Activated T-cell treated with anti-CD3 and anti-CD28 coated beads for 4 hours (primary cell): ENCODE data around the gene MRTFA.

ENCODE experiments used
- DNase-seq: peaks from one replicate; pipeline ENCODE4 v3.0.0-alpha.2; 2020

The MRTFA gene

GRCh38 chr22:40452730-40453487, 183.6 kb downstream of the MRTFA start:
- no peak for DNase-seq

DNA sequence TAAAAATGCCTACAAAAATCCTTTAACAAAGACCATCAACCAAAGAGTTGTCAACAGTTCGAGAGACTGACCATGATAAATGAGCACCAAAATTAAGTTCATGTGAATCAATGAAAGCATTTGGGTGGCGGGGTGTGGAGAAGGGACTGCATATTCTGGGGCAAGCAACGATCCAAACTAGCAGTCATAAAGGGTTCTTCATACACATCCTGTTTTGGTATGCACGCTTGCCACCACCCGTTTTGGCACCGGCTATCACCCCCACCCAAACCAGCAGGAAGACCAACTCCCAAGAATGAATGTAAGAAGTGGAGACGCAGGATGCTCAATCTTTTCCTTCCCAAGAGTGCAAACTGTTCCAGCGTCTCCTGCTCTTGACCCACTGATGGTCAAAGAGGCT, 185.3 kb downstream of the MRTFA start:
- DNase-seq, result no peak

- no peak for DNase-seq
These were observed 185.9 kb downstream of the MRTFA start for GRCh38 chr22:40450616-40451015.

DNA sequence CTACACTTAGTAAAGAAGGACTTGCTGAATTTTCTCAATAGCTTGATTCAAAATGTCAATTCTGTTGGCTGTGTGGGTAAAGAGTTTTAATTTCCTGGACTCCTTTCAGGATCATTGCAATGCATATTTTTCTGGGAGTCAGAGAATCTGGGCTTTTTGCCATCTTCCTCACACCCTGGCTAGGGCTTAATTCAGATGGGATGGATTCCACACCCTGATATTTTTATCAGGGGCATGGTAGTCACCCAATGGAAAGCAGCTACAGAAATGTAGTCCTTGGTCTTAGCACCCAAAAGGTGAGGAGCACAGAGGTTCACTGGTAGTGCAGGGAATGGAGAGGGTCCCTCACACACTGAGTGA, 186.9 kb downstream of the MRTFA start:
- no peak for DNase-seq

DNA sequence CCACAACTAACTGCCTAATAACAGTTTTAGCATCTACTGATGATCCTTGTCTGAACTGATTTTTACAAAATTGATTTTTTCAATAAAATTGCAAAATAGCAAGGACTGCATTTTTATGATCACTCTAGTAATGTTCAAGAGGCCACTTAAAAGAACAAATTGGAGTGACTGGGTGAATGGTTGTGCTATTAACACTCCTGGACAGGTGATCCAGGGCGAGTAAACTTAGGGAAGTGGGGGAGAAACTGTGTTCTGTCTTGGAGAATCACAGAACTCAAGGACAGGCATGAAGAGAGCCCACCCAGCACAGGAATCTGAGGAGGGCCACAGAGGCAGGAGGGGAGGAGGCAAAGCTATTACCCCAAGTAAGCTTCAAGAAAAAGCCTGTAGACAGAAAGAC, 190.3 kb downstream of the MRTFA start:
- DNase-seq, result no peak

DNA sequence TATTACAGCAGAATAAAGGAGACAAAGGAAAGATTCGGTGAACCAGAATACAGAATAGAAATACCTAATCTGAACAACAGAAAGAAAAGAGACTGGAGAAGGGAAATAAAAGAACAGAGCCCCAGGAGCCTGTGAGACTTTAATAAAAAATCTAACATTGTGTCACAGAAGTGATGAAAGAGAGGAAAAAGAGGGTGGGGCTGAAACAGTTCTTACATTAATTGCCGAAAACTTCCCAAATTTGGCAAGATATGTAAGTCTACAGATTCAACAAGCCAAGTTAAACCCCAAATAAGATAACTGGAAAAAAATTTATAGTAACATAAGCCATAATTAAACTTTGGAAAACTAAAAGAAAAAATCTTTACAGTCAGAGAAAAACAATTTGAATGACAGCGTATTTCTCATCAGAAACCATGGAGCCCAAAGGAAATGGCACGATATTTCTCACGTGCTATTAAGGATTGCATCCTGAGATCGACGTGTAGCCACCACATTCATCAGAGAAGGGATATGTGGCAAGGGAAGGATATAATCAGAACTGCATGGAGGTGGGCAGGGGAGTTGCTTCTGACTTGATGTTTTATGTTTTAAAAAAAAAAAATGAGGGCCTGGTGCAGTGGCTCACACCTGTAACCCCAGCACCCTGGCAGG, 192.2 kb downstream of the MRTFA start:
- no peak for DNase-seq

DNA sequence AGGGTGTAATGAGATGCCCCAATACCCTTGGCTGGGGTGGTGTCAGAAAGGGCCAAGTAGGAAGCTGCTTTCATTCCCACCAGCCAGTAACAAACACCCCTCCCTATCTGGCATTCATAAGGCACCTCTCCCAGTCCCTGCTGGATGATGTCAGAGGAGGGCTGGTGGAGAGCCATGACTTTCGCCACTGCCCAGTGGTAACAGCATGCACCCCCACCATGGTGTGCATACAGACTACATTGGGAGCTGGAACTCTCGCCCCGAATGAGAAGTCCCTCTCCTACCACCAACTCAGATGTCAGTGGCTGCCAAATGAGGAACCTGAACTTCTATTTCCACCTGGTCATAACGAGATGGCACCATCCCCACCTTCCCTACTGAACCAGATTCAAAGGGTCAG, 192.8 kb downstream of the MRTFA start:
- DNase-seq, result no peak

GRCh38 chr22:40441761-40442390, 194.6 kb downstream of the MRTFA start:
- no peak for DNase-seq

DNA sequence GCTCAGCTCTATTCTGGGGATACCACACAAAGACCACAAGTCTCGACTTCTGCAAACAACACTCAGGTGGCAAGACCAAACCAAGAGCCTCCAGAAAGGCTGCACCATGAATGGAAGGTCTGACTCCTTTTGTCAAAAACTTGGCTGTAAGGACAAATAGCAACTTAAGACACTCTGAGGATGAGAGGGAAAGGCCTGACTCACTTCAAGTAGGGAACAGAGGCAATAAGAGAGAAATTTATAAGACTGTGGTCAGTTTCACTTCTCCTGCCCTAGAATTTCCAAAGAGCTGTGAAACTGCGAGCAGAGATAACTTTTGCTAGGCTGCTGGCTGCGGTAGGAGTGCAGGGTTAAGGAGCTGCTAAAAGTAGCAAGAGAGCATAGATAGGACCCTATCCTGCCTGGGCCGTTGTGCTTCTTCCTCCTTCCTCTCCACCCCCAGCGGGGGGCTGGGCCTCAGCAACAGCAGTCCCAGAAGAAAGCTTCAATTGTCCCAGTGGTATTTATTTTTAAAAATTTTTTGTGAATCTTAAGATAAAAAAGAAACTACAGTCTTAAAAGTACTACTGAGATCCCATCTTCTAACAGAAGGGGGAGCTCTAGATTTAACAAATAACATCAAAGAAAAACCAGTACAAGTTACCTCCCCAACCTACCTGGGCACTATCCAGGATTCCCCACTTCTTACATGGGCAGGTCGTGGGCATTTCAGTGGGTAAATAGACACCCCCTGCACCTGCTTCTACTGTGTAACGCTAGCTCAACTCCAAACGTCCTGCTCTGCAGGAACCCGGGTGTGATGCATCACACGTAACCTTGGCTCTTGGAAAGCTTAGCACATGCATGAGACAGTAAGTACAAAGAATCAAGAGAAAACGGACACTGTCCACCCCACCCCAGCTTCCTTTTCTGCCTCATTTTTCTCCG, 199.8 kb downstream of the MRTFA start:
- no peak for DNase-seq

GRCh38 chr22:40434745-40435144, 201.8 kb downstream of the MRTFA start:
- no peak for DNase-seq

DNA sequence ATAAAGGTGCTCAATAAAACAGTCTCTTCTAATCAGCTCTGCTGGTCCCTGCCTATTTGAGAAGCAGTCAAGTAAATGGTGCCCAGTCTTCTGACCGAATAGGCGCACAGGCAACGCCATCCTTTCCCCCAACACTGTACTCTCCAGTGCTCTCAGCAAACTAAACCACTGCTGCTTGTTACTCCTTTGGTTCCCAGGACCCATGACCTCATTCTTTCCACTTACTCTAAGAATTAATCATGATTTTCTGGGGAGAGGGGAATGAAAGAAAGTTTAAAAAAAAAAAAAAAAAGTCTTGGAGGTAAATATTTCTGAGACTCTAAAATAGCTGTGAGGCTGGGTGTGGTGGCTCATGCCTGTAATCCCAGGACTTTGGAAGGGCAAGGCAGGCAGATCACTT, 202.4 kb downstream of the MRTFA start:
- DNase-seq, result no peak

GRCh38 chr22:40433416-40434090, 203.0 kb downstream of the MRTFA start:
- DNase-seq, result no peak

GRCh38 chr22:40432625-40433024, 203.9 kb downstream of the MRTFA start:
- no peak for DNase-seq

GRCh38 chr22:40432157-40432556, 204.4 kb downstream of the MRTFA start:
- no peak for DNase-seq

DNA sequence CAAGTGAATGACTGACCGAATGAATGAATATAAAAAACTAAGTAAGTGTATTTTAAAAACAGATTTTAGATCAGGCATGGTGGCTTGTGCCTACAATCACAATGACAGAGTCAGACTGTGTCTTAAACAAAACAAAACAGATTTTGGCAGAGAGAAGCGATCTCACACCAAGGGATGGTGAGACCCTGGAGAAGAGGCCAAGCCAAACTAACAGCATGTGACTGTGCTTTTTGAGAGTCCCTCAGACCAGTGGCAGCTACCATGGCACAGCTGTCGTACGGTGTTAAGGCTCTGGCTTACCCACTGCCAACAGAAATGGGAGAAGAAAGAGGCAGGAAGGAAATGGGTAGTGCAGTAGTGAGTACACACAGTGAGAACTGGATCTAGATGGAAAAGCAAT, 205.5 kb downstream of the MRTFA start:
- DNase-seq, result no peak

- DNase-seq, result no peak
These were observed 207.0 kb downstream of the MRTFA start for GRCh38 chr22:40429481-40429880.

DNA sequence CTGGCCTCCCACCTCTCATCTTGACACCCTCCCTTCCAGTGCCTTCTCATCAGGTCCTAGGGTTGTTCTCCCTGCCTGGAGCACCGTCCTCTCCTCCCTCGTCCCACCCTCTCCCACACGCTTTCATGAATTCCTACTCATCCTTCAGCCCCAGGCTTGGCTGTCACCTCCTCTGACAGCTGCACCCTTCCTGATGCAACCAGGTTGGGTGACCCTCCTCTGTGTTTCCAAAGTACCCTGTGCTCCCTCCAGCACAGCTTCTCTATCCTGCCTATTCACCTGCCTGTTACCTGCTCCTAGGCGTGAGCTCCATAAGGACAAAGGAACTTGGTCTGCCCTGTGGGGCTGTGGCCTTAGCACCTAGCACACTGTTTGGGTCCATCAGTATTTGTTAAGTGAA, 207.7 kb downstream of the MRTFA start:
- no peak for DNase-seq

DNA sequence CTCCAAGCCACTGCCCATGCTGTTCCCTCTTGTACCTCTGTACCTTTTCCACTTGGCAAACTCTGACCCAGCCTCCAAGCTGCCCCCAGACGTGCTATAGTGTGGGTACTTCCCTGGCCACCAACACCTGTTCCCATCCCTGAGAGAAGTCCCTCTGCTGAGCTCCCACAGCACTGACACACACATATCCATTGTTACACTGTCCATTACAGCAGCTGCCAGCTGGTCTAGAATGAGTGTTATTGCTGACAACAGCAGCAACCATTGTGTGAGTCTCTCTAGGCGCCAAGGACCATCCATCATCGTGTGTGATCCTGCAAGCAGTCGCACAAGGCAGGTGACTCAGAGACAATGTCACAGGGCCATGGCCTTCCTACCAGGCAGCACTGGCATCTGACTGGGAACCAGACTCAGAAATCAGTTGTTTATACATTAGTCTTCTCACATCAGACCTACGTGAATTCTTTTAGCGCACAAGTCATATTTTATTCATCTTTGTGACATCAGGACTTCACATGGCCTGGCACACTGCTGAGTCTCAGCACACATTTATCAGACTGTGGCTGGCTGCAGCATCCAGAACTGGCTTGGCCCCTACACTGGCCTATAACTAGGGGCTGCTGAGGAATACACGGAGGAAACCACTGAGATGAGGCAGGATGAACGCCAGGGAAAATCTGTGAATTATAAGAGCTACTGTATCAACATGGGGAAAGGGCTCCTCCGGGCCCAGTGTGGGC, 209.8 kb downstream of the MRTFA start:
- DNase-seq, result no peak

- no peak for DNase-seq
These were observed 211.4 kb downstream of the MRTFA start for GRCh38 chr22:40425082-40425481.

- DNase-seq, result no peak
These were observed 212.5 kb downstream of the MRTFA start for GRCh38 chr22:40423882-40424640.

DNA sequence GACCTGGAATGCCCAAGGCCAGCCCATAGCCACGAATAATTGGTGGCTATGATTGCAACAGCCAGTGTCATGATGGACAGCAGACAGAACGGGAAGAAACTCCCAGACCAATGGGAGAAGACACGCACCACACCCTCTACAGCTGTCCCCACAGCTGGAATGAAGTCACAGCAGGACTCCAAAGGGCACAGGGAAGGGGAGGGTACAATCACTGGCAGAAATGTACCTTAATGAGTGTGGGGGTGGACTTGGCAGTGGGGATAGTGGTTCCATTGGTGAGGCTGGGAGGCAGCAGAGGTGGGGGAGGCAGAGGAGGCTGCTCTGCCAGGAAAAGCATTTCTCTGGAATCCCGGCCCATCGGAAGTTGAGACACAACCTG, 213.2 kb downstream of the MRTFA start:
- DNase-seq, result no peak
